HUES6 (cell line): Measurements from ENCODE around the gene RBMS1.

Source experiments
- H3K27ac ChIP-seq: 2 replicates; pipeline ENCODE4 v1.7.0; 2013; ENCODE audit warnings: low read depth, mild to moderate bottlenecking, low read length, inconsistent platforms
- H3K27me3 ChIP-seq: 2 replicates; pipeline ENCODE4 v1.6.1; 2013; ENCODE audit warnings: low read length; ENCODE audit not compliant: control insufficient read depth, insufficient read depth
- H3K36me3 ChIP-seq: 2 replicates; pipeline ENCODE4 v1.6.1; 2013; ENCODE audit warnings: low read length; ENCODE audit not compliant: control insufficient read depth, insufficient read depth
- H3K4me1 ChIP-seq: 2 replicates; pipeline ENCODE4 v1.6.1; 2013; ENCODE audit warnings: low read length; ENCODE audit not compliant: control insufficient read depth, insufficient read depth
- H3K4me3 ChIP-seq: 2 replicates; pipeline ENCODE4 v1.5.1; 2013; ENCODE audit warnings: low read depth, low read length
- H3K9ac ChIP-seq: one replicate; pipeline ENCODE4 v1.6.1; 2013; ENCODE audit warnings: mild to moderate bottlenecking, low read length
- H3K9me3 ChIP-seq: 2 replicates; pipeline ENCODE4 v1.6.1; 2013; ENCODE audit warnings: low read depth, low read length; ENCODE audit not compliant: control insufficient read depth, insufficient read depth

Gene RBMS1

DNA sequence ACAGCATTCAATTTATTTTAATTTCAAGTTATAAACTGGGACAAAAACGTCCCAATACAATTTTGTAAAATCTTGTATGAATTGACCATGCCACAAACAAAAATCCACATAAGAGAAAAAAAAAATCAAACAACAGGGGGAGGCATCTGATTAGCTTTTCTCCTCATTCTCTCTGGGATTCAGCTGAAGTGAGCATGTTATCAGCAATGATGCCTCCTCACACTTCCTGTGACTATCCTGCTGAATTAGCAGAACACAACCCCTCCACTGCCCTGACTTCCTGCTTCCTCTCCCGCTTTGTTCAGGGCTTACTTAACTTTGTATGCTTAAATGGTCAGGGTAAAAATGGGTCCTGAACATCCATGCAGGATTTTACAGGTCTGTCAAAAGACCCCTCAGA is 161.3 kb downstream of the RBMS1 start:
- Histone ChIP-seq H3K4me1 (0 out of 2 replicates have a peak, but pooled peaks cover 3% of the 10 kb centered on the region), H3K9me3 (no peaks in the 10 kb centered on the region), H3K4me3 (no peak overlapping the region), H3K27ac (no peak overlapping the region), H3K36me3 (no peaks in the 10 kb centered on the region), H3K27me3 (no peaks in the 10 kb centered on the region), H3K9ac (no peak overlapping the region)

DNA sequence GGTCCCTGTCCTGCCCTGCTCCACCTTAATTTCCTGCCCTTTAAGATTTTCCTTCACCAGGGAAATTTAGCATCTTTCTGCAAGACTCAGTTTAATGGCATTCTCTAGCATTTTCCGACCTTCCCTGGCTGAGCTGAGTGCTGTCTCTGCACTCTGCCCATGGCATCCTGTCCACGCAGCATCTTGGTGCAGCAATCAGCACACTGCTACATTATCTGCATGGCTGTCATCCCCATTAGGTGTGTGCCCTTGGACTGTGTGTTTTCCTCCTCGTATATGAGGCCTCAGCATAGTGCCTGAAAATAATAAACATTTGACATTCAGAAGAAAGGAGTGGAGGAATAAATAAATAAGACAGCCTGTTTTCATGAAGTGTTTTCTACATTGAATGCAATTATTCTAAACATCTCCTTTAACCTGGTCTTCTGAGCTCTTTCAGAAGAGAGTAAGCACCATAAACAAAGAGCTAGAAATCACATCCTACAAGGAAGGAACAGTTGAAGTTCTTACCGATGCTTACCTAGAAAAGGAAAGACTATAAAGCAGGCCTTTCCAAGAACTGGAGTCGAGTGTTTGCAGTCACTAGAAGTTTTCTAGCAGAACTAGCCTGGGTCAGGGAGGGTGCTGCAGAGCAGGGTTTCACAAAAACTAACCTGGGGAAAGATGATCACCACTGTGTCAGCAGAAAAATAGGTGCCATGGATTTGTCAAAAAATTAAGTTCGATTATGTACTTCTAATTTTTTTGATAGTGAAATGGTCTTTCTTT is 162.2 kb downstream of the RBMS1 start:
- Histone ChIP-seq H3K27me3 (no peaks in the 10 kb centered on the region), H3K4me1 (0 out of 2 replicates have a peak, but pooled peaks cover 3% of the 10 kb centered on the region), H3K9me3 (no peaks in the 10 kb centered on the region), H3K4me3 (no peak overlapping the region), H3K36me3 (no peaks in the 10 kb centered on the region), H3K27ac (no peak overlapping the region), H3K9ac (no peak overlapping the region)

DNA sequence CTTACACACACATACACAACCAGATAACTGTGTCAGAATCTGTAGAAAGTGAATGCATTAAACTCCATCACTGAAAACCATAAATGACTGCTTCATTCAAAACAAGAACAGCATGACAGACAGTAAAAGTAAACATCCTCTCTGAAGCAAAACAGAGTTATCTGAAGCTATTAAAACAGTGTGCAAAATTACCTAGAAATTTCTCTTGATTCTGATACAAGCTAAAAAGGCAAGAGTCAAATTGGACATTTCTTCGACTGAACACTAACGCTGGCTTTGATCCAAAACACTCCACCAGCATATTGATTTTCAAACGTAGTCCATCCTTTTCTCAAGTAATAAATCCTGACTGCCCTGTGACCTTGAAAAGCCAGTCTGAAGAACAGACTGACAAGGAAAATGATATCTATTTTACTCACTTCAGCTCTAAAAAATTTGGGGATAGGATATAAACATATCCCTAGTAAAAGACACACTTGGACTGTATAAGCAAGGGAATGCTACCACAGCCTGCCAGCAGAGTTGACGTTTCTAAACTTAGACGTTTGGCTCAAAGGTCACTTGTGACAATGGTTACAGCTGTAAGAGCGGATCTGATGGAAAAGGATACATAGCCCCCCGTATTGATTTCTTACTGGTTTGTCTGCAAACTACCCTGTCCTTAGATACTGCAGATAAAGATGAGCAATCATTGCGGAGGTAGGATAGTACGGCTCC is 164.6 kb downstream of the RBMS1 start:
- Histone ChIP-seq H3K27me3 (no peaks in the 10 kb centered on the region), H3K4me3 (no peak overlapping the region), H3K9me3 (no peaks in the 10 kb centered on the region), H3K36me3 (no peaks in the 10 kb centered on the region), H3K9ac (no peak overlapping the region), H3K27ac (no peak overlapping the region), H3K4me1 (0 out of 2 replicates have a peak, but pooled peaks cover 3% of the 10 kb centered on the region)

GRCh38 chr2:160326786-160327185 is 166.8 kb downstream of the RBMS1 start:
- no peaks in the 10 kb centered on the region for H3K4me1 ChIP-seq
- no peaks in the 10 kb centered on the region for H3K27me3 ChIP-seq
- no peak overlapping the region for H3K27ac ChIP-seq
- no peaks in the 10 kb centered on the region for H3K9me3 ChIP-seq
- no peak overlapping the region for H3K9ac ChIP-seq
- no peak overlapping the region for H3K4me3 ChIP-seq
- no peaks in the 10 kb centered on the region for H3K36me3 ChIP-seq

DNA sequence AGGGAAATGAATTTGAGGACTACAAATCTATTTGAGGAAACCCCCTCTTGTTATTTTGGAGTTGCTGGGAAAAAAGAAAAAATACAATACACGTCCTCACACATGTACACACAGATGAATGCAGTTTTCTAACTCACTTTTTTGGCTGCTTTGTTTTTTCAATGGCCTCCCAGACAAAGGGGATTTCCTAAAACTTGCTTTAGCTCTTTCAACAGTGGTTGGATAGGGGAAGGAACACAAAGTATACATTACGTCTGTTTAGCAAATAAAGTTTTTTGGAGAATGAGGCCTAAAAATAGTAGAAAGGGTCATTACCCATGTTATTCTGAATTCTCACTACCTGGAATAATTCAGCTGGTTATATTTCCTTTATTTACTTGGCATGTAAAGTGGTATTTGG is 168.2 kb downstream of the RBMS1 start:
- Histone ChIP-seq H3K9me3 (no peaks in the 10 kb centered on the region), H3K4me3 (no peak overlapping the region), H3K27me3 (no peaks in the 10 kb centered on the region), H3K4me1 (peaks cover 4% of the 10 kb centered on the region; the same call in 1 of the 2 replicates), H3K9ac (no peak overlapping the region), H3K27ac (no peak overlapping the region), H3K36me3 (no peaks in the 10 kb centered on the region)

- Histone ChIP-seq H3K4me1 (peaks cover 4% of the 10 kb centered on the region; the same call in 1 of the 2 replicates), H3K9ac (no peak overlapping the region), H3K4me3 (no peak overlapping the region), H3K27ac (no peak overlapping the region), H3K9me3 (no peaks in the 10 kb centered on the region), H3K36me3 (no peaks in the 10 kb centered on the region), H3K27me3 (no peaks in the 10 kb centered on the region)
Observed at GRCh38 chr2:160324917-160325316, 168.7 kb downstream of the RBMS1 start.

DNA sequence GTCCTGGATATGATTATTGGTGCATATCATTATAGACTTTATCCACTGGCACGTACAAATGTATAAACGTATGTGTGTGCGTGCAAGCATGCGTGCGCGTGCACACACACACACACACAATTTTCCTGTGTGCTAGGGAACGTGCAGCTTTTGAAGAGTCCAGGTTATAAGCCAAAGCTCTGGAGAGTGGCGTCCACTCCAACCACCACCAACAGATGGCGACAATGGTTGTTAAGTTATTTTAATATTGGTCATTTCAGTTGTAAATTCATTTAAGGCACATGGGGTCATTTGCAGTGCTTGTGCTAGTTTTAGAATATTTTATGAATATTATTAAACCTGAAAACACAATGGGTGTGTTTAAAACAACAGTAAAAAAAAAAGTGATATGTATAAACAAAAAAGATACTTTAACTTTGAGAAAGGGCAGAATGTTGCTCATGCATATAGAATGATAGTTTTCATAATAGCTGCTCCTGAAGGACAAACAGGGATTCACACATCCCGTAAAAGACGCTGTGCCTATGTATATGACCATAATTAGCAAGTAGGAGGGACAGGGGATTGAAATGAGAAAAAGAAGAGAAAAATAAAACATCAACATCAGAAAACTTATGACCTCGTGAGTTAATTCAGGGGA is 169.3 kb downstream of the RBMS1 start:
- H3K4me1 ChIP-seq: peaks cover 4% of the 10 kb centered on the region; the same call in 1 of the 2 replicates
- H3K27ac ChIP-seq: no peak overlapping the region

GRCh38 chr2:160322320-160322719 is 171.3 kb downstream of the RBMS1 start:
- H3K4me3 ChIP-seq: no peak overlapping the region
- no peaks in the 10 kb centered on the region for H3K27me3 ChIP-seq
- H3K27ac ChIP-seq: no peak overlapping the region
- H3K36me3 ChIP-seq: no peaks in the 10 kb centered on the region
- H3K9me3 ChIP-seq: no peaks in the 10 kb centered on the region
- H3K9ac ChIP-seq: no peak overlapping the region
- H3K4me1 ChIP-seq: peaks cover 4% of the 10 kb centered on the region; the same call in 1 of the 2 replicates

More for the DNA sequence above, 169.3 kb downstream of the RBMS1 start:
- Histone ChIP-seq H3K9me3 (no peaks in the 10 kb centered on the region), H3K4me3 (no peak overlapping the region), H3K9ac (no peak overlapping the region), H3K36me3 (no peaks in the 10 kb centered on the region), H3K27me3 (no peaks in the 10 kb centered on the region)

- Histone ChIP-seq H3K9ac (no peak overlapping the region), H3K9me3 (no peaks in the 10 kb centered on the region), H3K36me3 (no peaks in the 10 kb centered on the region), H3K27me3 (no peaks in the 10 kb centered on the region), H3K4me3 (no peak overlapping the region), H3K27ac (no peak overlapping the region), H3K4me1 (peaks cover 4% of the 10 kb centered on the region; the same call in 1 of the 2 replicates)
Observed at GRCh38 chr2:160321006-160321405, 172.6 kb downstream of the RBMS1 start.

GRCh38 chr2:160319700-160320099 is 173.9 kb downstream of the RBMS1 start:
- Histone ChIP-seq H3K36me3 (no peaks in the 10 kb centered on the region), H3K9me3 (no peaks in the 10 kb centered on the region), H3K4me1 (peaks cover 4% of the 10 kb centered on the region; the same call in 1 of the 2 replicates), H3K27ac (no peak overlapping the region), H3K4me3 (no peak overlapping the region), H3K9ac (no peak overlapping the region), H3K27me3 (no peaks in the 10 kb centered on the region)

DNA sequence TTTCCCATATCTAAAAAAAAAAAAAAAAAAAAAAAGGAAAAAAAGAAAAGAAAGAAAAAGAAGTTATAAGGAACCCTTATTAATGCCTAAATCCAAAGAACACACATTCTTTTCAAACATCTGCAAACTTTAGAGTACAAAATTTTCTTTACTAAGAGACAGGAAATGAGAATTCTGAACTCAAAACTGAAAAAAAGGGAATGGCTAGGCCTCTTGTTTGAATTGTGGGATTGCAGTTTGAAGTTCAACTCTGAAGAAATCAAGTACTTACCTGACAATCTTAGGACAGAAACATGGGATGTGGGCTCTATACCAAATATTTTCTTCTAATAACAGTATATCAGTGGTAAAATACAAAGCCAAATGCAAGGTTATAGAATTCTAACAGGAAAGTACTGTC is 175.4 kb downstream of the RBMS1 start:
- no peak overlapping the region for H3K4me3 ChIP-seq
- H3K9me3 ChIP-seq: no peaks in the 10 kb centered on the region
- H3K27me3 ChIP-seq: no peaks in the 10 kb centered on the region
- H3K4me1 ChIP-seq: peaks cover 4% of the 10 kb centered on the region; the same call in 1 of the 2 replicates
- H3K36me3 ChIP-seq: no peaks in the 10 kb centered on the region
- no peak overlapping the region for H3K27ac ChIP-seq
- no peak overlapping the region for H3K9ac ChIP-seq
